Bronchus fibroblast of lung (primary cell): ENCODE measurements around the gene CARHSP1. TPM values are rescaled to one million over a fixed set of nuclear protein-coding genes. Genes with fewer than 3 reads are reported as not detected.

Experiments used
- total RNA-seq: library from RNA; depleted of rRNA; stranded (reverse); fragments of >200 nt; gene quantifications from 2 replicates; pipeline ENCODE4 v1.2.3, GENCODE V29; 2015

The CARHSP1 gene
- total RNA-seq: 195 and 221 TPM in 2 replicates

GRCh38 chr16:8868416-8869211 is at the start of gene CARHSP1:
CARHSP1 (minus strand) TSS chr16:8869006; CDS start chr16:8859328, 9,678 bp downstream.

GRCh38 chr16:8882041-8882617 is 13.3 kb upstream of the CARHSP1 start, which contains the start of gene LITAFD:
LITAFD (plus strand) TSS chr16:8882351; CDS start chr16:8884356, 2,005 bp downstream.

Other genes starting within 250 kb of the CARHSP1 start
- 29.8 and 31.4 TPM in 2 replicates for gene METTL22, start 247.3 kb downstream of the CARHSP1 start, total RNA-seq
- 1.2 and 1.3 TPM in 2 replicates for gene ABAT, start 194.4 kb downstream of the CARHSP1 start, total RNA-seq
- 7.6 and 8.0 TPM in 2 replicates for gene TMEM186, start 71.4 kb downstream of the CARHSP1 start, total RNA-seq
- gene PMM2, start 71.2 kb downstream of the CARHSP1 start, total RNA-seq: 20.5 and 26.2 TPM in 2 replicates
- not detected in 2 replicates for gene LITAFD, start 13.3 kb upstream of the CARHSP1 start, total RNA-seq
- gene USP7, start 94.9 kb upstream of the CARHSP1 start, total RNA-seq: 32.6 and 41.7 TPM in 2 replicates
- gene HAPSTR1, start 222.6 kb upstream of the CARHSP1 start, total RNA-seq: 27.1 and 28.2 TPM in 2 replicates